GM12878 (cell line): ENCODE data around the gene GRAMD2B. TPM values are rescaled to one million over a fixed set of nuclear protein-coding genes. Genes with fewer than 3 reads are reported as not detected.

Experiments used
- ATAC-seq: fragments of 200-7000 bp; cut with Tn5 transposase; 3 replicates; pipeline ENCODE4 v1.9.1; 2020; ENCODE audit warnings: mild to moderate bottlenecking, moderate library complexity
- BruUV-seq: library from RNA; stranded (reverse); fragments of 400-500 nt; replicated peaks from 2 replicates; lab custom pipeline; 2021; lab: Mats Ljungman, UMichigan
- CTCF ChIA-PET: fragments of 300-600 bp; sonication (Branson Sonifier 250); formaldehyde crosslinking; extraction: SDS; loops from one replicate; lab custom pipeline; 2021; ENCODE audit warnings: inconsistent platforms; lab: Yijun Ruan, JAX
- POLR2A ChIA-PET: fragments of 350-600 bp; formaldehyde crosslinking; extraction: SDS; loops from one replicate; lab custom pipeline; 2021; ENCODE audit warnings: inconsistent platforms; lab: Charles Lee
- RAD21 ChIA-PET: fragments of 300-600 bp; sonication (Branson Sonifier 250); formaldehyde crosslinking; loops from one replicate; lab custom pipeline; 2023; ENCODE audit warnings: antibody characterized with exemption; ENCODE audit not compliant: unreplicated experiment; lab: Charles Lee
- SMC1A ChIA-PET: fragments of 300-600 bp; sonication (Branson Sonifier 250); formaldehyde crosslinking; loops from one replicate; lab custom pipeline; 2023; ENCODE audit not compliant: unreplicated experiment, uncharacterized antibody; lab: Charles Lee
- DNase-seq: peaks from one replicate; pipeline ENCODE4 v3.0.0-alpha.2; 2011; ENCODE audit warnings: low read depth, low spot score
- FAIRE-seq: peaks from 3 replicates; lab custom pipeline; 2011; peaks lifted over from hg19 to GRCh38; lab: Jason Lieb, UNC
- H2AFZ ChIP-seq: 2 replicates; pipeline ENCODE4 v1.6.0; 2011; ENCODE audit warnings: low read depth, low read length, control low read depth; ENCODE audit not compliant: control insufficient read depth
- H3K27ac ChIP-seq: 2 replicates; pipeline ENCODE4 v1.5.1; 2011; ENCODE audit warnings: control low read depth; ENCODE audit not compliant: control insufficient read depth, insufficient read depth
- H3K27me3 ChIP-seq, 2 experiments: replicated peaks in 1 of 2; 2 replicates each; pipeline versions ENCODE4 v1.6.0 to v1.6.1; 2011; ENCODE audit warnings: low read length in 1 of 2; ENCODE audit not compliant: control insufficient read depth in 2 of 2, insufficient read depth in 2 of 2
- H3K36me3 ChIP-seq, 2 experiments: 2 replicates each; pipeline ENCODE4 v1.5.1; 2011; ENCODE audit warnings: low read length in 1 of 2; ENCODE audit not compliant: control insufficient read depth in 2 of 2, insufficient read depth in 2 of 2
- H3K4me1 ChIP-seq: 2 replicates; pipeline ENCODE4 v1.6.1; 2011; ENCODE audit warnings: mild to moderate bottlenecking, low read length, moderate library complexity, mixed read lengths; ENCODE audit not compliant: control insufficient read depth, insufficient read depth
- H3K4me2 ChIP-seq: 2 replicates; pipeline ENCODE4 v1.6.0; 2011; ENCODE audit warnings: control low read depth; ENCODE audit not compliant: control insufficient read depth, insufficient read depth
- H3K4me3 ChIP-seq: fragments of 200-600 bp; sonication (generic); 2 replicates; pipeline ENCODE4 v1.5.1; 2016
- H3K79me2 ChIP-seq: 2 replicates; pipeline ENCODE4 v1.6.0; 2011; ENCODE audit warnings: low read length; ENCODE audit not compliant: control insufficient read depth, insufficient read depth
- H3K9ac ChIP-seq: 2 replicates; pipeline ENCODE4 v1.8.0; 2011; ENCODE audit warnings: low read length, control low read depth, mixed read lengths; ENCODE audit not compliant: control insufficient read depth, insufficient read depth
- H3K9me3 ChIP-seq: replicated peaks from 3 replicates; pipeline ENCODE4 v1.5.1; 2011; ENCODE audit warnings: mild to moderate bottlenecking, low read length; ENCODE audit not compliant: control insufficient read depth, insufficient read depth
- H4K20me1 ChIP-seq: 2 replicates; pipeline ENCODE4 v1.6.0; 2011; ENCODE audit not compliant: control insufficient read depth, insufficient read depth
- CBX5 ChIP-seq: sonication (generic); IDR thresholded peaks from 2 replicates; pipeline ENCODE4 v1.6.1; 2016; ENCODE audit warnings: low read depth, moderate library complexity, mild to moderate bottlenecking, inconsistent platforms
- CHD1 ChIP-seq: IDR thresholded peaks from 2 replicates; pipeline ENCODE4 v1.6.1; 2012; ENCODE audit warnings: low read depth, low read length, improper control_type of control experiment
- EGR1 ChIP-seq, 2 experiments: IDR thresholded peaks; 1 replicate in 1 of 2; 2 replicates in 1 of 2; pipeline ENCODE4 v1.6.1; 2011 to 2012; ENCODE audit warnings: low read depth in 2 of 2, low read length in 2 of 2, borderline replicate concordance in 1 of 2, mild to moderate bottlenecking in 1 of 2, moderate library complexity in 1 of 2
- FOXK2 ChIP-seq: fragments of 450-650 bp; IDR thresholded peaks from 2 replicates; pipeline ENCODE4 v1.6.1; 2017; ENCODE audit warnings: mild to moderate bottlenecking, moderate library complexity
- IRF4 ChIP-seq: IDR thresholded peaks from 2 replicates; pipeline ENCODE4 v1.6.1; 2011; ENCODE audit warnings: low read depth, low read length
- JUNB ChIP-seq: IDR thresholded peaks from 2 replicates; pipeline ENCODE4 v1.6.1; 2016; ENCODE audit warnings: antibody characterized with exemption, mild to moderate bottlenecking
- POLR2A ChIP-seq: IDR thresholded peaks from 2 replicates; pipeline ENCODE4 v1.6.1; 2011; ENCODE audit warnings: low read depth, mild to moderate bottlenecking, low read length
- WRNIP1 ChIP-seq: IDR thresholded peaks from 2 replicates; pipeline ENCODE4 v1.6.1; 2011; ENCODE audit warnings: low read depth, low read length, improper control_type of control experiment, borderline replicate concordance
- ZBTB11 ChIP-seq: fragments of 450-650 bp; formaldehyde crosslinking; IDR thresholded peaks from 2 replicates; pipeline ENCODE4 v1.5.0; 2022; ENCODE audit warnings: mild to moderate bottlenecking, missing genetic modification characterization
- WGBS: methylation state at CpG from one replicate; pipeline ENCODE4 v1.1.6; 2016; ENCODE audit warnings: low lambda C conversion rate; ENCODE audit not compliant: insufficient replicate concordance, insufficient coverage; ENCODE audit errors: missing lambda C conversion rate; 5-methylcytosine and 5-hydroxymethylcytosine counted together
- in situ Hi-C: fragments of 300-500 bp; cut with MboI; formaldehyde crosslinking; loops from 9 replicates; pipeline ENCODE4 v1.14.3; 2018; ENCODE audit warnings: mixed read lengths
- intact Hi-C: fragments of 100-400 bp; cut with micrococcal nuclease; formaldehyde crosslinking; loops from one replicate; pipeline ENCODE4 v1.14.2; 2022; ENCODE audit not compliant: unreplicated experiment
- polyA plus RNA-seq, 11 experiments: library from polyadenylated mRNA; depleted of rRNA in 4 of 11; unstranded in 6 of 11; stranded (reverse) in 5 of 11; fragments of >200 nt; fragmentation: Nextera tagmentation in 4 of 11; fragmentation: Illumina TruSeq in 1 of 11; extraction: Ambion mirVana in 4 of 11; extraction: Trizol in 1 of 11; gene quantifications; 1 replicate in 1 of 11; 2 replicates in 10 of 11; pipeline versions ENCODE4 v1.2.1 to v1.2.3, GENCODE V29; 2011 to 2016; ENCODE audit warnings: inconsistent platforms in 2 of 11, missing spikeins in 2 of 11, low read depth in 1 of 11
- total RNA-seq, 4 experiments: library from RNA; depleted of rRNA in 3 of 4; stranded (reverse); fragments of >200 nt in 3 of 4; fragmentation: Illumina TruSeq in 1 of 4; extraction: Trizol in 1 of 4; gene quantifications; 2 replicates each; pipeline versions ENCODE4 v1.2.1 to v1.2.3, GENCODE V29; 2013 to 2021

GRAMD2B gene
- total and polyA plus RNA-seq, 10 of the 15 experiments (the other 5 are each of a cell fraction or from before 2014, with no cell fraction given) = 1.9 to 21.5 (median 8.4) TPM

- no peaks in the 10 kb centered on the region; the same call in 2 of the 3 replicates for H3K9me3 ChIP-seq
- no peak for FAIRE-seq
- WGBS = 88% methylated on average over 1 of the region's 1 CpG
- no peak for DNase-seq
- H3K4me3 ChIP-seq = no peak overlapping the region
- intact Hi-C loops = no loop called here
- H3K27me3 ChIP-seq = no peaks in the 10 kb centered on the region
- H3K9ac ChIP-seq = no peak overlapping the region
- H3K36me3 ChIP-seq = no peaks in the 10 kb centered on the region
- ChIA-PET RAD21 (no interaction called here), POLR2A (no interaction called here), SMC1A (no interaction called here), CTCF (no interaction called here)
- H4K20me1 ChIP-seq = no peaks in the 10 kb centered on the region
- TF ChIP-seq POLR2A = no peak
- TF ChIP-seq WRNIP1 = no peak
- TF ChIP-seq EGR1 (IDR thresholded peaks at IDR 0.05; ENCODE audit: borderline replicate concordance in 1 of 2, low read depth in 2 of 2, low read length in 2 of 2) = no peak
- no peak for TF ChIP-seq FOXK2
- no peak for TF ChIP-seq CHD1
- TF ChIP-seq ZBTB11 (CRISPR knock-in tag) = no peak
- TF ChIP-seq JUNB = no peak
- TF ChIP-seq CBX5 = no peak
- TF ChIP-seq IRF4 = no peak
- no peaks in the 10 kb centered on the region; the same call in 1 of the 2 replicates for H3K79me2 ChIP-seq
- in situ Hi-C loops = no loop called here
- peaks cover 7% of the 10 kb centered on the region for H3K4me1 ChIP-seq
- H2AFZ ChIP-seq = no peak overlapping the region
- H3K4me2 ChIP-seq = no peak overlapping the region
- no peak overlapping the region for H3K27ac ChIP-seq
- ATAC-seq = no peak
- no TSS peak for BruUV-seq
Observed at GRCh38 chr5:126455728-126456127, 32.5 kb downstream of the GRAMD2B start.
